GM12878 (cell line): ENCODE data around the gene TIMM17B. TPM values are rescaled to one million over a fixed set of nuclear protein-coding genes. Genes with fewer than 3 reads are reported as not detected.

ENCODE experiments used
- ATAC-seq: fragments of 200-7000 bp; cut with Tn5 transposase; 3 replicates; pipeline ENCODE4 v1.9.1; 2020; ENCODE audit warnings: mild to moderate bottlenecking, moderate library complexity
- BruUV-seq: library from RNA; stranded (reverse); fragments of 400-500 nt; replicated peaks from 2 replicates; lab custom pipeline; 2021; lab: Mats Ljungman, UMichigan
- CTCF ChIA-PET: fragments of 300-600 bp; sonication (Branson Sonifier 250); formaldehyde crosslinking; extraction: SDS; loops from one replicate; lab custom pipeline; 2021; ENCODE audit warnings: inconsistent platforms; lab: Yijun Ruan, JAX
- POLR2A ChIA-PET: fragments of 350-600 bp; formaldehyde crosslinking; extraction: SDS; loops from one replicate; lab custom pipeline; 2021; ENCODE audit warnings: inconsistent platforms; lab: Charles Lee
- RAD21 ChIA-PET: fragments of 300-600 bp; sonication (Branson Sonifier 250); formaldehyde crosslinking; loops from one replicate; lab custom pipeline; 2023; ENCODE audit warnings: antibody characterized with exemption; ENCODE audit not compliant: unreplicated experiment; lab: Charles Lee
- SMC1A ChIA-PET: fragments of 300-600 bp; sonication (Branson Sonifier 250); formaldehyde crosslinking; loops from one replicate; lab custom pipeline; 2023; ENCODE audit not compliant: unreplicated experiment, uncharacterized antibody; lab: Charles Lee
- DNase-seq: peaks from one replicate; pipeline ENCODE4 v3.0.0-alpha.2; 2011; ENCODE audit warnings: low read depth, low spot score
- FAIRE-seq: peaks from 3 replicates; lab custom pipeline; 2011; peaks lifted over from hg19 to GRCh38; lab: Jason Lieb, UNC
- H2AFZ ChIP-seq: 2 replicates; pipeline ENCODE4 v1.6.0; 2011; ENCODE audit warnings: low read depth, low read length, control low read depth; ENCODE audit not compliant: control insufficient read depth
- H3K27ac ChIP-seq: 2 replicates; pipeline ENCODE4 v1.5.1; 2011; ENCODE audit warnings: control low read depth; ENCODE audit not compliant: control insufficient read depth, insufficient read depth
- H3K27me3 ChIP-seq, 2 experiments: replicated peaks in 1 of 2; 2 replicates each; pipeline versions ENCODE4 v1.6.0 to v1.6.1; 2011; ENCODE audit warnings: low read length in 1 of 2; ENCODE audit not compliant: control insufficient read depth in 2 of 2, insufficient read depth in 2 of 2
- H3K36me3 ChIP-seq, 2 experiments: 2 replicates each; pipeline ENCODE4 v1.5.1; 2011; ENCODE audit warnings: low read length in 1 of 2; ENCODE audit not compliant: control insufficient read depth in 2 of 2, insufficient read depth in 2 of 2
- H3K4me1 ChIP-seq: 2 replicates; pipeline ENCODE4 v1.6.1; 2011; ENCODE audit warnings: mild to moderate bottlenecking, low read length, moderate library complexity, mixed read lengths; ENCODE audit not compliant: control insufficient read depth, insufficient read depth
- H3K4me2 ChIP-seq: 2 replicates; pipeline ENCODE4 v1.6.0; 2011; ENCODE audit warnings: control low read depth; ENCODE audit not compliant: control insufficient read depth, insufficient read depth
- H3K4me3 ChIP-seq: fragments of 200-600 bp; sonication (generic); 2 replicates; pipeline ENCODE4 v1.5.1; 2016
- H3K79me2 ChIP-seq: 2 replicates; pipeline ENCODE4 v1.6.0; 2011; ENCODE audit warnings: low read length; ENCODE audit not compliant: control insufficient read depth, insufficient read depth
- H3K9ac ChIP-seq: 2 replicates; pipeline ENCODE4 v1.8.0; 2011; ENCODE audit warnings: low read length, control low read depth, mixed read lengths; ENCODE audit not compliant: control insufficient read depth, insufficient read depth
- H3K9me3 ChIP-seq: replicated peaks from 3 replicates; pipeline ENCODE4 v1.5.1; 2011; ENCODE audit warnings: mild to moderate bottlenecking, low read length; ENCODE audit not compliant: control insufficient read depth, insufficient read depth
- H4K20me1 ChIP-seq: 2 replicates; pipeline ENCODE4 v1.6.0; 2011; ENCODE audit not compliant: control insufficient read depth, insufficient read depth
- PAX5 ChIP-seq: IDR thresholded peaks from 2 replicates; pipeline ENCODE4 v1.6.1; 2011; ENCODE audit warnings: low read depth, low read length, borderline replicate concordance
- POLR2A ChIP-seq: IDR thresholded peaks from 2 replicates; pipeline ENCODE4 v1.6.1; 2011; ENCODE audit warnings: low read depth, mild to moderate bottlenecking, low read length
- POLR2AphosphoS2 ChIP-seq: IDR thresholded peaks from 2 replicates; pipeline ENCODE4 v1.6.1; 2011; ENCODE audit warnings: low read depth, mild to moderate bottlenecking, low read length, improper control_type of control experiment, moderate library complexity
- POLR2AphosphoS5 ChIP-seq: IDR thresholded peaks from 2 replicates; pipeline ENCODE4 v1.6.1; 2011; ENCODE audit warnings: mild to moderate bottlenecking, low read length, inconsistent platforms
- WGBS: methylation state at CpG from one replicate; pipeline ENCODE4 v1.1.6; 2016; ENCODE audit warnings: low lambda C conversion rate; ENCODE audit not compliant: insufficient replicate concordance, insufficient coverage; ENCODE audit errors: missing lambda C conversion rate; 5-methylcytosine and 5-hydroxymethylcytosine counted together
- in situ Hi-C: fragments of 300-500 bp; cut with MboI; formaldehyde crosslinking; loops from 9 replicates; pipeline ENCODE4 v1.14.3; 2018; ENCODE audit warnings: mixed read lengths
- intact Hi-C: fragments of 100-400 bp; cut with micrococcal nuclease; formaldehyde crosslinking; loops from one replicate; pipeline ENCODE4 v1.14.2; 2022; ENCODE audit not compliant: unreplicated experiment
- polyA plus RNA-seq, 11 experiments: library from polyadenylated mRNA; depleted of rRNA in 4 of 11; unstranded in 6 of 11; stranded (reverse) in 5 of 11; fragments of >200 nt; fragmentation: Nextera tagmentation in 4 of 11; fragmentation: Illumina TruSeq in 1 of 11; extraction: Ambion mirVana in 4 of 11; extraction: Trizol in 1 of 11; gene quantifications; 1 replicate in 1 of 11; 2 replicates in 10 of 11; pipeline versions ENCODE4 v1.2.1 to v1.2.3, GENCODE V29; 2011 to 2016; ENCODE audit warnings: inconsistent platforms in 2 of 11, missing spikeins in 2 of 11, low read depth in 1 of 11
- total RNA-seq, 4 experiments: library from RNA; depleted of rRNA in 3 of 4; stranded (reverse); fragments of >200 nt in 3 of 4; fragmentation: Illumina TruSeq in 1 of 4; extraction: Trizol in 1 of 4; gene quantifications; 2 replicates each; pipeline versions ENCODE4 v1.2.1 to v1.2.3, GENCODE V29; 2013 to 2021

The TIMM17B gene
- total and polyA plus RNA-seq, 10 of the 15 experiments (the other 5 are each of a cell fraction or from before 2014, with no cell fraction given), result 4.5 to 88.7 (median 47.5) TPM

DNA sequence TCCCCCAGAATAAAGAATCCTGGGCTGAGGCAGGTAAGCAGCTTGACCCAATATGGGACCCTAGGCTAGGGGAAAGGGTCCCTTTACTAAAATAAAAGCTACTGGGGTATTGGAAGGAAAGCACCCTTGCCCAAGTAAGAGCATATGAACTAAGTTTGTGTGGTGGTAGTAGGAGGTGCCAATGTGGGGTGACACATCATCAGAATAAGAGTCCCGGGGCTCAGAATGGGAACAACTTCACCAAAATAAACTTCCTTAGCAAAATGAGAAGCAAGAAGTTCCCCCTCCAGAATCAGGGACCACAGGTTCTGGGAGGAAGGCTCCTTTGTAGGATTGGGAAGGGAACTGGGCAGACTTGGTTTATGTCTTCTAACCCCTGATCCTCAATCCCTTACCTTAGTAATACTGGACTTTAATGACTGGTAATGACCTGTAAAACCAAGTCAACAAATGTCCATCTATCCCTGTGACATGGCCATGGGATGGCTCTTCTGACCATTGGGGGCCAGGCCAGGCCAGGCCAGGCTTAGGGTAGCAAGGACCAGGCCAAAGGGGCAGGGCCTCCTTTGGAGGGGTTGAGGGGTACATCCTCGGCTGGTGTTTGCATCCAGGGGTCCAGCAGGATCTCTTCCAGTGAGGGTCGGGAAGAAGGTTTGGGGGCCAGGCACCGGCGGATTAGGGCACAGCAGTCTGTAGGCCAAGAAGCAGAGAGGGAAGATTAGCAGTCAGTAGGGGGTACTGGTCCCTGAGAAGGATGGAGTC lies 16.2 kb upstream of the TIMM17B start:
- ChIA-PET POLR2A (no interaction called here), CTCF (no interaction called here), SMC1A (no interaction called here), RAD21 (no interaction called here)
- Histone ChIP-seq H3K79me2 (peaks cover 53% of the 10 kb centered on the region), H3K9me3 (no peaks in the 10 kb centered on the region; the same call in 2 of the 3 replicates), H3K27ac (no peak overlapping the region), H3K36me3 (peaks cover 3 to 8% of the 10 kb centered on the region in 2 experiments; a peak in 3 of 4 replicates), H3K9ac (no peak overlapping the region), H3K27me3 (no peaks in the 10 kb centered on the region), H3K4me1 (no peaks in the 10 kb centered on the region), H3K4me3 (no peak overlapping the region), H3K4me2 (peak overlapping the region; percentile 19), H2AFZ (no peak overlapping the region), H4K20me1 (peaks cover 5% of the 10 kb centered on the region)
- TF ChIP-seq POLR2AphosphoS5 (peak; percentile 16), POLR2A (peak; percentile 44; the same call in 1 of the 2 replicates), POLR2AphosphoS2 (peak; percentile 90), PAX5 (no peak)
- FAIRE-seq (no peak), ATAC-seq (no peak), DNase-seq (no peak)
- 75% methylated on average over 5 of the region's 5 CpGs for WGBS
- no TSS peak for BruUV-seq
- in situ Hi-C loops, result no loop called here
- intact Hi-C loops, result loop anchor here (5.0 kb wide), 2 partner anchors 34 to 216 kb away; partner anchors contain the start of gene SUV39H1
